ENCODE data around the gene TMEM131L.

The TMEM131L gene

GRCh38 chr4:153518637-153519389, 52.7 kb downstream of the TMEM131L start:
- Mint-ChIP-seq H3K9me3 (no peaks in the 10 kb centered on the region), H3K4me3 (no peak overlapping the region), H3K27ac (peak overlapping the region; percentile 19 to 84 (median 82)), H3K36me3 (ENCODE audit: low read depth) (peaks cover 3% of the 10 kb centered on the region), H3K27me3 (ENCODE audit: low read depth) (no peaks in the 10 kb centered on the region), H3K4me1 (peaks cover 79% of the 10 kb centered on the region)
- TF ChIP-seq CTCF (IDR thresholded peaks at IDR 0.05; ENCODE audit: unreplicated experiment in 3 of 3) = no peak

- no peak for TF ChIP-seq CTCF (IDR thresholded peaks at IDR 0.05; ENCODE audit: unreplicated experiment in 3 of 3)
- Mint-ChIP-seq H3K4me3 (no peak overlapping the region), H3K27me3 (ENCODE audit: low read depth) (no peaks in the 10 kb centered on the region), H3K9me3 (no peaks in the 10 kb centered on the region), H3K4me1 (peaks cover 81% of the 10 kb centered on the region), H3K27ac (peak overlapping the region in 2 of 3 experiments; percentile 82 to 83), H3K36me3 (ENCODE audit: low read depth) (peaks cover 3% of the 10 kb centered on the region)
These were observed 53.5 kb downstream of the TMEM131L start for GRCh38 chr4:153519687-153520086.

- no peaks in the 10 kb centered on the region for H3K9me3 Mint-ChIP-seq
- H3K27me3 Mint-ChIP-seq (ENCODE audit: low read depth) = no peaks in the 10 kb centered on the region
- peaks cover 82% of the 10 kb centered on the region for H3K4me1 Mint-ChIP-seq
- H3K4me3 Mint-ChIP-seq = no peak overlapping the region
- TF ChIP-seq CTCF (IDR thresholded peaks at IDR 0.05; ENCODE audit: unreplicated experiment in 3 of 3) = no peak
- H3K27ac Mint-ChIP-seq = peak overlapping the region; percentile 33 to 54 (median 38)
- peaks cover 3% of the 10 kb centered on the region for H3K36me3 Mint-ChIP-seq (ENCODE audit: low read depth)
These were observed 54.1 kb downstream of the TMEM131L start for GRCh38 chr4:153520227-153520626.

GRCh38 chr4:153520801-153521329, 54.7 kb downstream of the TMEM131L start:
- peaks cover 3% of the 10 kb centered on the region for H3K36me3 Mint-ChIP-seq (ENCODE audit: low read depth)

GRCh38 chr4:153521478-153521877, 55.3 kb downstream of the TMEM131L start:
- H3K36me3 Mint-ChIP-seq (ENCODE audit: low read depth) = peaks cover 3% of the 10 kb centered on the region
- H3K4me1 Mint-ChIP-seq = peaks cover 79% of the 10 kb centered on the region
- peak overlapping the region in 2 of 3 experiments; percentile 3 to 33 for H3K27ac Mint-ChIP-seq
- H3K4me3 Mint-ChIP-seq = no peak overlapping the region
- H3K9me3 Mint-ChIP-seq = no peaks in the 10 kb centered on the region
- H3K27me3 Mint-ChIP-seq (ENCODE audit: low read depth) = no peaks in the 10 kb centered on the region
- no peak for TF ChIP-seq CTCF (IDR thresholded peaks at IDR 0.05; ENCODE audit: unreplicated experiment in 3 of 3)

More at GRCh38 chr4:153520801-153521329, 54.7 kb downstream of the TMEM131L start:
- no peaks in the 10 kb centered on the region for H3K27me3 Mint-ChIP-seq (ENCODE audit: low read depth)
- TF ChIP-seq CTCF (IDR thresholded peaks at IDR 0.05; ENCODE audit: unreplicated experiment in 3 of 3) = no peak
- peak overlapping the region; percentile 33 to 54 (median 38) for H3K27ac Mint-ChIP-seq
- peaks cover 79% of the 10 kb centered on the region for H3K4me1 Mint-ChIP-seq
- H3K4me3 Mint-ChIP-seq = peak overlapping the region in 2 of 3 experiments; percentile 0 to 27
- no peaks in the 10 kb centered on the region for H3K9me3 Mint-ChIP-seq
